SKM-1 (cell line): ENCODE data around the gene CDH8.

Experiments used
- DNase-seq: peaks from one replicate; lab custom pipeline; 2025; ENCODE audit not compliant: unreplicated experiment; lab: John Stamatoyannopoulos, UW

Gene CDH8

DNA sequence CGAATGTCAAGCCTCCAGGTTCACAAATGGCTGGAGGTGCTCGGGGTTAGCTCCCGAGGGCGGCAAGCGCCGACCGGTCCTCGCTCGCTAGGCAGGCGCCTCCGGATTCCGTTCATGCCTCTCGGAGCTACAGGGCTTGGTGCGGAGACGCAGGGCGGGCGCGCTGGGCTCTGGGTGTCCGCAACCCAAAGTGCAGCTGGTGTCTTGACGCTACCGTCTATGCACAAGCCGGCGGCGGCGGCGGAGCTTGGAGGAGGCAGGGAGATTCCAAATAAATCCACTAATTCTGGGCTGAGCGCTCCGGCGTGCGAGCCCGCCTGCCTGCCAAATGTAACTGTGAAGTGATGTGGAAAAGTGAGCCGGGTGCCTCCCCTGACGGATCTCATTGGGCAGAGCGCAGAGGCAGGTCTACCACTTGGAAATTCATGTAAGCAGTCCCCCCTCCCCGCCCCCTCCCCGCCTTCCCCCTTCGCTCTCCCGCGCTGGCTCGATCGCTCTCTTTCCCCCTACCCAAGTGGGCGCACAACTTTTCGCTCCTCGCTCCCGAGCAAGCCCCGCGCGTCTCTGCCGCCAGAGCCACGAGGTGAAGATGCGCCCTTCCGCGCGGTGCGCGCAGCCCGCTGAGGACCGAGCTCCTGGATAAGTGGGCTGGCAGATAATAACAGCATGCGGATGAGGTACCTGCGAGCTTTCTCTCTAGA is at the start of gene CDH8:
TSS of gene CDH8 (minus strand) at position 338 of the 701 bp plus-strand sequence. CDS start 15,035 bp downstream, outside the sequence.
- no peak for DNase-seq

DNA sequence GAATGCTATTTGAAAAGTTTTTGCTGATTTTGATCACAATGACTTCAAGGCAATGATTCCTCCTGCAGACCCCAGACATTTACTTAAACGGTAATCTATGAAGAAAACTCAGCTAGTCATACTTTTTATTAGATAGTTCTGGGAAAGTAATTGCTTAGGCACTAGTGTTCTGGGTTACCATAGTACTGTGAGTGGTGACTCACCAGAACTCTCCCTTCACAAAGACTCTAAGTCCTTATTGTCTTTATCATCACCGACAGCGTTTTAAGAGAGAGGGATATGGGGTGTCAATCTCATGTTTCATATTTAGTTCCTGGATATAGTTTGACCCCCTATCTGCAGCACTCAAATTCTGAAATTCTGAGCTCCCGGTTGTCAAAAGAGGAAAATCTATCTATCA is 43.0 kb upstream of the CDH8 start:
- DNase-seq, result no peak

DNA sequence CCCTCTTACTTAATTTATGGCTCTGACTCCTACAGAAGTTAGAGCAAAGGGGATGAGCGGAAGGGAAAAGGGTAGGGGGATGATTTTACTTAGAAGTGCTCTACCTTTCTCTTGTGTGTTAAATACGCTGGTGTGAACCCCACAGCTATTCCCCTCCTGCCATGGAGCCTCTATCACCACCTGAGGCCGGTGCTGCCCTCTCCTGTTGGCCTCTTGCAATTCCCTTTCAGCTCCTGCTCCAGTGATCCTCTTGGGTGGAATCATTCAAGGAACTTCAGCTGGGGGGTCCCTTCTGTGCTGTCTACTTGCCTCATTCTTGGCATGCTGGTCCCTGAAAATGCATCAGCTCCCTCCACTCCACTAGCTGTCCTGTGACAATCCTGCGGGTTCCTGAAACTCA is 41.8 kb upstream of the CDH8 start:
- DNase-seq, result no peak

GRCh38 chr16:62076886-62077285 is 40.6 kb upstream of the CDH8 start:
- DNase-seq, result no peak

GRCh38 chr16:62068747-62069146 is 32.5 kb upstream of the CDH8 start:
- no peak for DNase-seq

- DNase-seq, result no peak
These were observed 31.7 kb upstream of the CDH8 start for GRCh38 chr16:62067981-62068380.

GRCh38 chr16:62067182-62067581 is 30.9 kb upstream of the CDH8 start:
- DNase-seq, result no peak

GRCh38 chr16:62066747-62067146 is 30.5 kb upstream of the CDH8 start:
- no peak for DNase-seq

DNA sequence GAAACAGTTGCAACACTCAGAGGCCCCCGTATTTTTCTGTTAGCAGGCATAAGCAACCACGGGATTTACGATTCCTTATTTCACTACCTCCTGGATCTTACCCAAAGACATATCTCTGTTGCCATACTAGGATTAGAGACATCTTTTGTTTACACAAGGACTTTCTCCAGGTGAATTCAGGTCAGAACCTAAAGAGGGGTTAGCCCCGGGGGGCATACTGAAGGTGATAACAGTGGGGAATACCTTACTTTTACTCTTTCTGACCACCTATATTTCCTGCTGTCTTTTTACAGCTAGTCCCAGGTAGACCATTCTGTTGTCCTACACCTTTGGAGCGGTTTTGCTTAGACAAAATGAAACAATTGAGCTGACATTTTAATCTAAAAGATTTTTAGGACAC is 27.9 kb upstream of the CDH8 start:
- no peak for DNase-seq

DNA sequence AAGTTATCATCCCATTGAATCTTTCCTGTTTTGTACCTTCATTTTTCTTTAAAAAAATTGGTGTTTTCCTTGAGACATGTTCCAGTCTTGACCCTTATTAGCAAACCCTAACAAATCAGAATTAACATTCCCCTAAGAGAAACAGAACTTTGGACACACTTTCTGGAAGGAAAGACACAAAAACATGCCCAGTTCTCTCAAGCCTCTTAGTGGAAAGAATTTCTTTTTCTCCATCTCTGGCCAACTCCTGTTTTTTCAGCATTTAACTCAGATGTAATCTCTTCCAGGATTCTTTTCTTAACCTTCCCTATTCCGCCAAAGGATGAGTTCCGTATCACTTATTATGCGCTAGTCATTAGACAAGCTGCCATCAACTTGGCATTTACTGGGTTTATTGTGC is 23.9 kb upstream of the CDH8 start:
- DNase-seq, result no peak

DNA sequence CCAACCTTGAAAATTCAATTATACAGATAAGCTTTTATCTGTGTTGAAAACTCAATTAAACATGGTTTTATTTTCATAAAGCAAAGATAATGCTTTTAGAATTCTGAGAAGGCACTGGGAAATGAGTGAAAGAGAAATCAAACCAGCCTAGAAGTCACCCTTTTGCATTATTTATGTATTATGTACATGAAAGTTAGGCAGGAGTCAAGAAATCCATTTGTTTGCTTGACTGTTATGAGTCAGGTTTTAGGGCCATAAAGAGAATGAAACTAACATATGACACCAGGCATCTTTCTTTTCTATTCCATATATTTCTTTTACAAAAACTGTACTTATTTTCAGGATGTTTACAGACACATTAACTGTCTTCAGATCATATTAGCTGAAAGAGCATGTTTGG is 23.3 kb upstream of the CDH8 start:
- no peak for DNase-seq

- no peak for DNase-seq
These were observed 22.2 kb upstream of the CDH8 start for GRCh38 chr16:62058412-62058811.

GRCh38 chr16:62051942-62052341 is 15.7 kb upstream of the CDH8 start:
- DNase-seq, result no peak

DNA sequence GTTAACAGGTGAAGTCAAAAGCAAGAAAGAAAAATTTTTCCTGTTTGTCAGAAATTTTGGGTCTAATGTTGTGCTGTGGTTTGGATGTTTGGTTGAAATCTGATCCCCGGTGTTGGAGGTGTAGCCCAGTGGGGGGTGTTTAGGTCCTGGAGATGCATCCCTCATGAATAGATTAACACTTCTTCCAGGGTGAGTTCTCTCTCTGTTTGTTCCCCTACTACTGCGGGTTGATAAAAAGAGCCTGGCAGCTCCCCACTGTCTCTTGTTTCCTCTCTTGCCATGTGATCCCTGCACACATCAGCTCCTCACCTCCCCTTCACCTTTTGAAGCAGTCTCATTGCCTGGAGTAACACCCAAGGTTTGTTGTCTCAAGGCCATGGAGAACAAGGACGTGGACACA is 14.6 kb upstream of the CDH8 start:
- no peak for DNase-seq

DNA sequence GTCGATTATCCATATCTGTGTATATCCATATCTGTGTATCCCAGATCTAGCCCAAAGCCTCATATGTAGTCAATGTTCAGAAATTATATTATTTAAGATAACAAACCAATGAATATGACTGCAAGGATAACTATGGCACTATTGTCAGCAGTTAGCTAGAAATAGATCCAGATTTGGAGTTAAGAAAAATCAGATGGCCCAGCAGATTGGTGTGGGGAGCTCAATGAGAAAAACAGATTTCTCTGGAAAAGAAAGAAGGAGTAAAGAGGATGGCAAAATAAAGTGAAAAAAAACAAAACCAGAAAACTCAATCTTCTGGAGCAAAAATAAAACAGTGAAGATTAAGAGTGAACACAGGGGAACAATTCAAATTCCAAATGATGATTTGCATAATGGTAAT is 10.6 kb upstream of the CDH8 start:
- no peak for DNase-seq

GRCh38 chr16:62041401-62041800 is 5.2 kb upstream of the CDH8 start:
- no peak for DNase-seq

- no peak for DNase-seq
These were observed 2.4 kb upstream of the CDH8 start for GRCh38 chr16:62038646-62039045.

DNA sequence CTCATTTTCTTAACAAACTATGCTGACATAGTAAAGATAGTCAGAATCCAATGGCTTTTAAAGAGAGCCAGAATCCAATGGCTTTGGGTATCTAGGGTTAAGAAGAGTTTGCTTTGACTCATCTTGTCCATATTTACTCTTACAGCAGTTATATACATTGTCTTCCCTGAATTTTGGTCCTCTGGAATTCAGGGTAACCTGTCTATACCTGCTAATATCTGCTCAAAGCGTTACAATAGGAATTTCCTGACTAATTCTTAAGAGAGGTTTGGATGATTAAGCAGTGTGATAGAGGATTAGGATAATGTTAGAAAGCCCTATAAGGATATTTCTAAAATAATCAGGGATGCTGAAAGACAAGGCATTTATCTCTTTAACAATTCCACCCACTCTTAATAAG is 2.0 kb upstream of the CDH8 start:
- DNase-seq, result no peak

- no peak for DNase-seq
These were observed 531 bp upstream of the CDH8 start for GRCh38 chr16:62036802-62037135.

DNA sequence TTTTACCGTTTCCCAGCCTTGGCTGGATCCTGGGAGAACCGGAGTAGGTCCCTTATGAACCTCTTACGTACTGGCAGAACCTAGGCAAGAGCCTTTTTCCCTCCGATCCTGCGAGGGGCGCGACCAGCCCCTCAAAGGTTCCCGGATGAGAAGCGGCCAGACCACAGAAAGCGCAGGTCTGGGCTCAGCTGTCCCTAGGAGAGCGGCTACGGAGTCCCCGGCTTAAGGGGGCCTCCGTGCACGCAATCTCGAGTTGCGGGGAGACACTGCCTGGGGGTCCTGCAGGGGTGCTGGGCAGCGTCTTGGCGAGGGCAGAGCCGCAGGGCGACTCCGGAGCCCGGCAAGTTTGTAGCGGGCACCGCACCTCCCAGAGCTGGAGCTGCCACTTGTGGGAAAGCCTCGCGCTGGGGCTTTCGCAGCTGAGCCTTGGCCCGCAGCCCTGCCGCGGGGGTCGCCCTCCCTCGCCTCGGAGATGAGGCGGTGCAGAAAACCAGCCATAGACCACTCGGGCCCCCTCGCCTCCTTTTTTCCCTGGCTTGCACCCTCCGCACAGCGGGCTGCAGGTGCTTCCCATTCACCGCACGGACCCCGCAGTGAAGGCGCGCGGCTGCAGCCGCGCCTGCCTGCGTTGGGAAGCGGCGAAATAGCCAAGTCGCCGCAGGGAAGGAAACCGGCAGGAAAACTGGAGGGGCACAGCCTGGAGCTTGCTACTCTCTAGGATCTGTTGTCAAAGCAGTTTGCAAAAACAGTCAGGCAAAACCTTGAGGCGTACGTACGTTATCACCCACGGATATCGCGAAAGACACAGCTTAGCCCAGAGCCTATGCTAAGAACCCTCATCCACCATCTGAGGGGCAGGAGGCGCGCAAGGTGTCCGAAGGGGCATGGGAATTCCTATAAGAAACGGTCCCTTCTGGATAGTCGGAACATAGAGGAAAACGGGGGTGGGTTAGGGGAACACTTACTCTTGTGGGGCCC is 834 bp downstream of the CDH8 start:
- no peak for DNase-seq

DNA sequence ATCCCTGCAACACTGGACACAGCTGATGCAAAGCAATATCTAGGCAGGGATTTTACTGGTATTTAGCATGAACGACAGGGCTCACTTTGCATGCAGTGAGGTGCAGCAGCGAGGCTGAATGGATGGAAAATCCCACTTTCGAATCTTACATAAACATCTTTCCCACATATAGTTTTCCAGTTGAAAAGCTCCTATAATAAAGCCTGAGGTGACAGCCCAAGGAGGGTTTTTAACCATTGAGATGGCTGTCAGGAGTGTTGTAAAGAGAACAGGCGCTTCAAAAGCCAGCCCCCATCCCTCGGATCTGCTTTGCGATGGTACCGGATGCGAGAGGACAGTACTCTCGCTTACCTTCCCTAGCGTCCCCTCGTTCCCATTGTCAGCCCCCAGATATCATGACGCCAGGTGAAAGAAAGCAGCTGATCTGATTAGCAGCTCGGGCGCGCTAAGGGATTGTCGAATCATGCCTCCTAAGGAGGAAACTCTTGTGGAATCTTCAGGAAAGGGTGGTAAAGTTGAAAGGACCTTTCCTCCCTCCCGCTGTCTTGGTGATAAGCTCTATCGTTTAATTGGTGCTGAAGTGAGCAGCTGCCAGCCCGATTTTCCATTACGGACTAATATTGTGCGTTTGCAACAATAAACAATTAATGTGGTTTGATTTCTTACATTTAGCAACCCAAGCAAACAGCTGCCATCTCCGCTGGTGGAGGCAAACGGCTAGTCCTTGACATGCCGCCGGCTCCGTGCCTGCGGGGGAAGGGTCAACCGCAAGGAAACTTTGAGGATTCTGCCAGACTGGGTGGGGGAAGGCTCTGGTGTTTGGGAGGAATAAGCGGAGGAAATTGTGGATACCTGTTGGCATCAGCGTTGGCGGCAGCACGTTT is 1.8 kb downstream of the CDH8 start:
- DNase-seq, result no peak
